GM18858 (cell line): Measurements from ENCODE around the gene IRX4.
"Not testable (repeated sequence)": the region's sequence is repeated elsewhere in the genome, so short reads cannot be mapped to it uniquely, and the experiment has no call there.

Experiments used
- ATAC-seq: cut with Tn5 transposase; IDR thresholded peaks from one replicate; pipeline ENCODE4 v1.9.1; 2021; ENCODE audit not compliant: unreplicated experiment

IRX4 gene

GRCh38 chr5:1860949-1861348 lies 21.8 kb downstream of the IRX4 start:
- no peak for ATAC-seq

DNA sequence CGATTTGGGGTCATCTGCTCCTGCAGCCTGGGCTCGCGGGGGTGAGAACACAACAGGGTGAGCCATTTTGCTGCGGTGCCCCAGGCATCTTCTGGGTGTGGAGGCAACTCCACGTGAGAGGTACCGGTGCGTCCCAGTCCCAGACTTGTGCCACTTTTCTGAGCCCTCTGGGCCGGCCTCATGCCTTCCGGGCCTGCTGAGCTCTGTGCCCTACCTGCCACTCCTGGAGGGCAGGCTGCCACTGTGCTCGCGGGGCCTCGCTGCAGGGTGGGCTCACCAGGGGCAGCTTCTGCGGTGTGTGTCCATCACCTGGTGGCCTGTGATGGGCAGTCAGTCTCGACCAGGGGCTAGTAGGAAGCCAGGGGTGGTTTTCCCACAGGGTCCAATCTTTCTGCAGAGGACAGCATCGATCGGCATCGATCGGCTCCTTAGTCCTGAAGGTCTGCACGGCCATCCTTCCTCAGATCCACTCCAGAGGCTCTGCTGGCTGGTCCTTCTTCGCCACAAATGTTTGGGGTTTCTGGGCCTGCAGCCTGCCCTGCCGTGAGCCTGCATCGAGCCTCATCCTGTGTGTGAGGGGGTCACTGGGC lies 22.6 kb downstream of the IRX4 start:
- ATAC-seq: no peak

GRCh38 chr5:1859099-1859498 lies 23.6 kb downstream of the IRX4 start:
- ATAC-seq: no peak

- ATAC-seq: no peak
Measured at GRCh38 chr5:1858436-1858835, 24.3 kb downstream of the IRX4 start.

DNA sequence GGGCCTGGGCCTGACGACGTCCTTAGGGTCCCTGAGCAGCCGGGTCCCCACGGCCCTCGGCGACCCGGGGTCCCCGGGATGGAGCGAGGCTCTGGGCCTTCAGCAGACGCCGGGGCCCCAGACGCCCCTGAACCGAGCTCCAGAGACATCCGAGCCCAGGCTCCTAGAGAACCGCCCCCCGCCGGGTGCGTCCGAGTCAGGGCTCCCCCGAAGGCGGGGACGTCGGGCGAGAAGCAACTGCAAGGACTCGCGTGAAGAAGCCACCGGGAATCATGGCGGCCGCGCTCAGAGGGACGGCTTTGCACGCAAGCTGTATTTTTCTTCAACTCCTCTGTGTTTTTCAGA lies 25.5 kb downstream of the IRX4 start:
- no peak for ATAC-seq

DNA sequence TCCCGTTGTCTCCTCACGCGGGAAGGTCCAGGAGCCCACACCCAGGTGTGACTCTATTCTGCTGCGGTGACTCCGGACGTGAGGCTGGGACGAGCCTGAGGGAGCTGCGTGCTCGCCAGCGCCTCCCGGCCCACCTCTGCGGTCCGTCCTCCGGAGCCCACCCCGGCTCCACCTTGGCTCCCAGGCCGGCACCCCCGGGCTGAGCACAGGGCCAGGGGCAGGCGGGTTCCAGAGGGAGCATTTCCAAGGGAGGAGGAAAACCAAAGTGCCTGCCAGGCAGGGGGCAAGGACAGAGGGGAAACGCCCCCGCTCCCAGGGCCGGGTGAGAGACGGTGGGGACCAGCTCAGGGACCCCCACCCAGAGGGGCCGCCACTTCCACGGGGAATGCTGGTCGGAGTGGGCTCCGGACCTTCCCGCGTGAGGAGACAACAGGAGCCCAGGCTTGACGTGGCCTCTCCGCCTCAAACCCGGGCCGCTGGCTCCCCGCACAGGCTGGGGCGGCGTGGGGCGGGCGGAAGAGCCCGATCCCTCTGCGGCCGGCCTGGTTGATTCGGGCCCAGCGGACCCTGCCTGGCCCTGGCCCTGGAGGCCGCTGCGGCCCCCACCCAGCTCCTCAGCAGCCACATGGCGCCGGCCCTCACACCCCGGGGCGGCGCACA lies 26.0 kb downstream of the IRX4 start:
- ATAC-seq: no peak

DNA sequence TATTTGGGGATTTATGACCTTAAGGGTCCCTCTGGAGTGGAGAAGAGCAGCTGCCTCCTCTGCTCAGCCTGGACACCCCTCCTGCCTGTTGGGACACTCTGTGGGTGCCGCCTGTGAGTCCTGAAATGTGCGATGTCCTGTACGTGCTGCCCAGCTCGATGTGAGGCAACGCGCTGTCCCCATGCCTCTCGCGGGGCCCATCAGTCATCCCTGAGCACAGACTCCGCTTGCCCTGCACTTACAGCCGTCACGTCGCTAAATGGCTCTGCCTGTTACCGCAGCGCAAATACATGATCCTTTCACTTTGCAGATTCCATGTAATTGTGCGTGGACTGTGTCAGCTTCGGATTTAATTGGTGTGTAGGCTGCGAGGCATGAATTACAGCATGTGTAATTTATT lies 27.1 kb downstream of the IRX4 start:
- ATAC-seq: no peak

DNA sequence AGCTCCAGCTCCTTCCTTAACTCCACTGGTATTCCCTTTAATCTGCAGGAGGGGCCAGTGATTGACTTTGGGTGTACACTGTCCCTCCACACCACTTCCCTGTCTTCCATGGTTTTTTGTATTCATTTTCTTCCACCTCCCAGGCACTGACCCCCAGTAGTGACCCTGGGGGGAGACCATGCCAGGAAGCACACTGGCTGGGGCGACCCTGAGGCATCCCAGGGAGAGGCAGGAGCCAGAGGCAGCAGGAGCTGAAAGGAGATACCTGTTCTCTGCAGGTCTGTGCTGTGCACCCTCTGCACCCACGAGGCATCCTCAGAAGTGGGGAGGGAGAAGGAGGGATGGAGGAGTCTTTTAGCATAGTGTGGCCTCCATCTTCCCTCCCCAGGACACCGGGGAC lies 27.6 kb downstream of the IRX4 start:
- no peak for ATAC-seq

- no peak for ATAC-seq
Measured at GRCh38 chr5:1853531-1853930, 29.2 kb downstream of the IRX4 start.

- no peak for ATAC-seq
Measured at GRCh38 chr5:1852324-1852947, 30.3 kb downstream of the IRX4 start.

GRCh38 chr5:1851290-1851934 lies 31.3 kb downstream of the IRX4 start:
- no peak for ATAC-seq

DNA sequence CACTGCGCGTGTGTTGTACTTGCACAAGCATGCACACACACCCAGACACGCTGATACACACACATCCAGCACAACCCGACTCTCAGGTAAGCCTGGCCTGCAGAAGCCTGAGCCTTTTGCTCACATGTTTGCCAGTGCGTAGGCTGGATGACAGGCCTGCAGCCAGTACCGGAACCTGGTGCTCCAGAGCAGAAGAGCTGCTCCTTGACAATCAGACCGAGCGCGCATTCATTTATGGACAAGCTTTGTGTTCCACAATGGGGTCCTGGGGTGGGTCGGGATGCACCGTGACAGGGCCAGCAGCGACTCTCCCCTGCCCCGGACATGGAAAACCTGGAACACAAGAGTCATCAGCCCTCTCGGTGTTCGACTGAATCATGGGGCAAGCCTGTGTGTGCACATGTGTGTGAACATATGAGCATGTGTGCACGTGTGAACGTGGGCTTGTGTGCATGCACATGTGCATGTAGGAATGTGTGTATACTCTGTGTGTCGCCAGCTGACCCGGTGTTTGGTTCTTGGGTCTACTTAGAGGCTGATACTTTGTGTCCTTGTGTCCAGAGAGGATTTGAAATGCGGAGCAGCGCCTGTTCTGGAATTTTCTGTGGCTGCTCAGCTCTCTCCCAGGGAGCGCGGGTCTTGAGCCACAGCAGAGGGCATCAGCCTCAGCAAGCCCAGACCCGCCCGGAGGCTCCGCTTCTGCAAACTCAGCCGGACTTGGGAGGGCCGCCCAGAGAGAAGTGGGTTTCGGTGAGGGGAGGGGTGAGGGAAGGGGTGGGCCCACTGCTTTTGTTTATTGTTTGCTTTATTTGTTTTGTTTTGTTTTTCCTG lies 32.2 kb downstream of the IRX4 start:
- ATAC-seq: no peak

- ATAC-seq: no peak
Measured at GRCh38 chr5:1847611-1848010, 35.1 kb downstream of the IRX4 start.

- no peak for ATAC-seq
Measured at GRCh38 chr5:1847056-1847455, 35.7 kb downstream of the IRX4 start.

DNA sequence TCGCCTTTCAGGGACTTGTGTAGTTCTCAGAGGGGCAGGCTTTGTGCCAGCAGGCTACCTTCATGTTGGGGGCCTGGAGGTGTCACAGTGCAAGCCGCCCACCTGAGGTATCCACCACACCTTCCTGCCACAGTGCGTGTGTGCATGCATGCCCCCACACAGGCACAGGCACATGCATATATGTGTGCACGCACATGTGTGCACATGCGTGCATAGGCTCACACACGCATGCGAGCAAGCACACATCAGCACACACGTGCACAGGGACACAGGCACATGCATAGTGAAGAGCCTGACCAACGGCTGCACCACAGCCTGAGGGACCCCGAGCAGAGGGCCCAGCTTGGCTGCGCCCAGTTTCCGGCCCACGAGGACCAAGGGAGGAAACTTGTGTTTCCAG lies 36.1 kb downstream of the IRX4 start:
- no peak for ATAC-seq

DNA sequence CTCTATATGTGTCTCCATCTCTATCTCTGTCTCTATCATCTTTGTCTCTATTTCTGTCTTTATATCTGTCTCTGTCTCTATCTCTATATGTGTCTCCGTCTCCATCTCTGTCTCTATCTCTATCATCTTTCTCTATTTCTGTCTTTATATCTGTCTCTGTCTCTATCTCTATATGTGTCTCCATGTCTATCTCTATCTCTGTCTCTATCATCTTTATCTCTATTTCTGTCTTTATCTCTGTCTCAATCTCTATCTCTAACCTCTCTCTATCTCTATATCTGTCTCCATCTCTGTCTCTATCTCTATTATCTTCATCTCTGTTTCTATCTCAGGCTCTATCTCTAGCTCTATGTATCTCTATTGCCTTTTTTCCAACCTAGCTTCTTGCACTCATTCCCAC lies 37.0 kb downstream of the IRX4 start:
- no peak for ATAC-seq

- no peak for ATAC-seq
Measured at GRCh38 chr5:1844708-1845436, 37.9 kb downstream of the IRX4 start.

GRCh38 chr5:1843761-1844160 lies 39.0 kb downstream of the IRX4 start:
- not testable (repeated sequence) for ATAC-seq

GRCh38 chr5:1842004-1842819 lies 40.5 kb downstream of the IRX4 start:
- no peak for ATAC-seq
